NT2/D1 (cell line): ENCODE measurements around the gene GPR108.

Experiments
- DNase-seq: peaks from one replicate; pipeline ENCODE4 v3.0.0-alpha.2; 2011; ENCODE audit warnings: low read depth, low spot score
- H3K27me3 ChIP-seq: 2 replicates; pipeline ENCODE4 v1.6.0; 2011; ENCODE audit warnings: mild to moderate bottlenecking; ENCODE audit not compliant: insufficient read length, insufficient read depth
- H3K36me3 ChIP-seq: 2 replicates; pipeline ENCODE4 v1.6.1; 2011; ENCODE audit warnings: mild to moderate bottlenecking, low read length, mixed read lengths; ENCODE audit not compliant: insufficient read depth, insufficient read length
- H3K4me1 ChIP-seq: 2 replicates; pipeline ENCODE4 v1.5.1; 2011; ENCODE audit not compliant: insufficient read depth, insufficient read length
- H3K4me3 ChIP-seq: 2 replicates; pipeline ENCODE4 v1.5.1; 2011; ENCODE audit warnings: low read depth; ENCODE audit not compliant: insufficient read length
- H3K9ac ChIP-seq: 2 replicates; pipeline ENCODE4 v1.6.0; 2011; ENCODE audit warnings: low read depth; ENCODE audit not compliant: insufficient read length
- H3K9me3 ChIP-seq: 2 replicates; pipeline ENCODE4 v1.5.1; 2011; ENCODE audit warnings: mild to moderate bottlenecking, low read length; ENCODE audit not compliant: insufficient read depth
- SUZ12 ChIP-seq: IDR thresholded peaks from 2 replicates; pipeline ENCODE4 v1.6.1; 2011; ENCODE audit not compliant: insufficient read length, insufficient read depth; ENCODE audit errors: extremely low read depth
- YY1 ChIP-seq: IDR thresholded peaks from 2 replicates; pipeline ENCODE4 v1.6.1; 2011; ENCODE audit not compliant: insufficient read length, insufficient read depth
- ZNF274 ChIP-seq: IDR thresholded peaks from 2 replicates; pipeline ENCODE4 v1.6.1; 2011; ENCODE audit warnings: mild to moderate bottlenecking, low read depth, low read length

GPR108 gene

DNA sequence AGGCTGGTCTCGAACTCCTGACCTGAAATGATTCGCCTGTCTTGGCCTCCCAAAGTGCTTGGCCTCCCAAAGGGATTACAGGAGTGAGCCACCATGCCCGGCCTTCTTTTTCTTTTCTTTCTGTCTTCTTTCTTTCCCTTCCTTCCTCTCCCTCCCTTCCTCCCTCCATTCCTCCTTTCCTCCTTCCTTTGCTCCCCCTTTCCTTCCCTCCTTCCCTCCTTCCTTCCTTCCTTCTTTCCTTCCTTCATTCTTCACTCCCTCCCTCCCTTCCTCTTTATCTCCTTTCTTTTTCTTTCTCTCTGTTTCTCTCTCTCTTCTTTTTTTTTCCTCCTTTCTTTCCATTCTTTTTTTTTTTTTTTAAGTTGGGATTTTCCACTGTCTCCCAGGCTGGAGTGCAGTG lies 29.0 kb downstream of the GPR108 start:
- peaks cover 4% of the 10 kb centered on the region for H3K27me3 ChIP-seq
- no peak for DNase-seq
- H3K9ac ChIP-seq = no peak overlapping the region
- H3K4me3 ChIP-seq = no peak overlapping the region
- peaks cover 6% of the 10 kb centered on the region for H3K36me3 ChIP-seq
- TF ChIP-seq YY1 = no peak
- TF ChIP-seq ZNF274 = no peak
- TF ChIP-seq SUZ12 = no peak
- H3K9me3 ChIP-seq = no peaks in the 10 kb centered on the region
- peaks cover 9% of the 10 kb centered on the region for H3K4me1 ChIP-seq

DNA sequence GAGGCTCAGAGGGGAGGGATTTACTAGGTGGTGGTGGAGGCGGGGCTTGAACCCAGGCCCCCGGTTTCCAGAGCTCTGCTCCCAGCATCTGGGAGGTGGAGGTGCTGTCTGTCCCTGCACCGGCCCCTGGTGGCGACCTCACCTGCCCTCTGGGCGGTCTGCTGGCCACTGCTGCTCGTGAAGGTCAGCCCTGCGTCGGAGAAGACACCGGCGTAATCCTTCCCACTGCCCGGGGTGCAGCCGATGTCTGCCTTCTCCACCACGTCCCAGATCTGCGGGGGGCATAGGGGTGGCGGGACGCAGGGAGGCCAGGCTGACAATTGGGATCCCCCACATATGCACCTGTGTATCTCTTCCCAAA lies 29.7 kb downstream of the GPR108 start:
- no peak for TF ChIP-seq ZNF274
- no peak for TF ChIP-seq SUZ12
- TF ChIP-seq YY1 = no peak
- peaks cover 4% of the 10 kb centered on the region for H3K27me3 ChIP-seq
- DNase-seq = no peak
- H3K9ac ChIP-seq = no peak overlapping the region
- H3K4me1 ChIP-seq = peaks cover 9% of the 10 kb centered on the region
- peaks cover 6% of the 10 kb centered on the region for H3K36me3 ChIP-seq
- no peak overlapping the region for H3K4me3 ChIP-seq
- no peaks in the 10 kb centered on the region for H3K9me3 ChIP-seq

DNA sequence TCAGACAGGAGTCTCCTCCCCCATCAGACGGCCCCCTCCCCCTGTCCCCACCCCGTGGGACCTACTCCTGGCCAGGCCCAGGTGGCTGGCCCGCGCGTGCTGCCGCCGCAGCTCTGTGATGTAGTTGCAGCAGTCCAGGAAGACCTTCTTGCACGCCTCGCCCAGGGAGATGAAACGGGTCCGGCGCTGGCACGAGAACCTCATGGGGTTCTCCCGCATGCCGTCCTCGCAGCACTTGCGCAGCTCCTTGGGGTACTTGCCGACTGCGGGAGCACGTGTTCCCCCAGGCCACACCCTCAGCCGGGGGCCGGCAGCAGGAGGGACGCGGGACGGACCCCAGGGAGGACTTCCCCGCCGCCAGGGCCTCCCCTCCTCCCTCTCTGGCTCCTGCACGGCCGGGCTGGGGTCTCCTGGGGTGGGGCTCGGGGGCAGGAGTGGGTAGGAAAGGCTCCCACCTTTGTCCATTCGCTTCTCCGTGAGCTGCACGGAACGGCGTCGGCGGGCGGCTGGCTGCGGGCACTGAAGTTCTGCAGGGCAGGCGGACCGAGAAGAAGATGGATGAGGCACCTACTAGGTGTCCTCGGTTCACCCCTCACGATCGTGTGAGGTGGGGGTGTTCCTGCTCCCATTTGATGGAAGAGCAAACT lies 30.2 kb downstream of the GPR108 start:
- Histone ChIP-seq H3K9ac (no peak overlapping the region), H3K27me3 (peaks cover 4% of the 10 kb centered on the region), H3K9me3 (no peaks in the 10 kb centered on the region), H3K4me3 (no peak overlapping the region), H3K36me3 (peaks cover 6% of the 10 kb centered on the region), H3K4me1 (peaks cover 9% of the 10 kb centered on the region)
- no peak for DNase-seq
- no peak for TF ChIP-seq YY1
- no peak for TF ChIP-seq SUZ12
- TF ChIP-seq ZNF274 = no peak

DNA sequence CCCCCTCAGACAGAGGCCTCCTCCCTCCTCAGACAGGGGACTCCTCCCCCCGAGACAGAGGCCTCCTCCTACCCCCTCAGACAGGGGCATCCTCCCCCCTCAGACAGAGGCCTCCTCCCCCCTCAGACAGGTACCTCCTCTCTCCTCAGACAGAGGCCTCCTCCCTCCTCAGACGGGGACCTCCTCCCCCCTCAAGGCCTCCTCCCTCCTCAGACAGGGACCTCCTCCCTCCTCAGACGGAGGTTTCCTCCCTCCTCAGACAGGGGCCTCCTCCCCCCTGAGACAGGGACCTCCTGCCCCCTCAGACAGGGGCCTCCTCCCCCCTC lies 30.8 kb downstream of the GPR108 start:
- Histone ChIP-seq H3K36me3 (peaks cover under 1% of the 10 kb centered on the region), H3K27me3 (peaks cover 4% of the 10 kb centered on the region)
- TF ChIP-seq ZNF274 = no peak
- no peak for TF ChIP-seq SUZ12
- no peak for TF ChIP-seq YY1

DNA sequence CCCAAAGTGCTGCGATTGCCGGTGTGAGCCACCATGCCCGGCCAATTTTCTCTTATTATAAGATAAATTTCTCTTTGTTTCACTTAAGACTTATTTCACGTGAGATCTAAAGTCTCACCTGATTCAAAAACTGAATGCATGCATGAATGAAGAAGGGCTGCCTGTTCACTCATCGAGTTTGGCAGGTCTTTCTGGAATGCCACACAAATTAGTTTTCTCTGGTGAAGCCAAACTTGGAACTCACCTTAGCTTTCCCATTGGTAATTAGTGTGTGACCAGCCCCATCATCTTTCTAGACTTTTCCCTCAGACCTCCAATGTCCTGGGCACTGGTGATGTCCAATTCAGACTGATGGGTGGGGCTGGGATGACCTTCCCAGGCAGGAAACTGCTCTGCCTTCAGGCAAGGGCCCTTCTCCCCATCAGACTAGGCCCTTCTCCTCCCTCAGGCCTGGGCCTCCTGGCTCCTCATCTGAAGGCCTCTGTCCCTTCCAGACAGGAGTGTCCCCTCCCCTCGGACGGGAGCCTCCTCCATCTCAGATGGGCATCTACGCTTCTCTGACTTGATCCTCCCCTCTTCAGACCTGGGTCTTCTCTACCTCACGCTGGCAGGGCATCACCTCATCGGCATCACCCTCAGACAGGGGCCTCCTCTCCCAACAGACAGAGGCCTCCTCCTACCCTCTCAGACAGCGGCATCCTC lies 31.3 kb downstream of the GPR108 start:
- H3K36me3 ChIP-seq = no peaks in the 10 kb centered on the region
- H3K4me3 ChIP-seq = no peak overlapping the region
- no peaks in the 10 kb centered on the region for H3K9me3 ChIP-seq
- no peak overlapping the region for H3K9ac ChIP-seq
- TF ChIP-seq ZNF274 = no peak
- H3K4me1 ChIP-seq = peaks cover 5% of the 10 kb centered on the region
- H3K27me3 ChIP-seq = peaks cover 4% of the 10 kb centered on the region
- no peak for DNase-seq

More for the DNA sequence above, 30.8 kb downstream of the GPR108 start:
- H3K9ac ChIP-seq = no peak overlapping the region
- H3K4me3 ChIP-seq = no peak overlapping the region
- no peaks in the 10 kb centered on the region for H3K9me3 ChIP-seq
- peaks cover 7% of the 10 kb centered on the region for H3K4me1 ChIP-seq
- DNase-seq = no peak

DNA sequence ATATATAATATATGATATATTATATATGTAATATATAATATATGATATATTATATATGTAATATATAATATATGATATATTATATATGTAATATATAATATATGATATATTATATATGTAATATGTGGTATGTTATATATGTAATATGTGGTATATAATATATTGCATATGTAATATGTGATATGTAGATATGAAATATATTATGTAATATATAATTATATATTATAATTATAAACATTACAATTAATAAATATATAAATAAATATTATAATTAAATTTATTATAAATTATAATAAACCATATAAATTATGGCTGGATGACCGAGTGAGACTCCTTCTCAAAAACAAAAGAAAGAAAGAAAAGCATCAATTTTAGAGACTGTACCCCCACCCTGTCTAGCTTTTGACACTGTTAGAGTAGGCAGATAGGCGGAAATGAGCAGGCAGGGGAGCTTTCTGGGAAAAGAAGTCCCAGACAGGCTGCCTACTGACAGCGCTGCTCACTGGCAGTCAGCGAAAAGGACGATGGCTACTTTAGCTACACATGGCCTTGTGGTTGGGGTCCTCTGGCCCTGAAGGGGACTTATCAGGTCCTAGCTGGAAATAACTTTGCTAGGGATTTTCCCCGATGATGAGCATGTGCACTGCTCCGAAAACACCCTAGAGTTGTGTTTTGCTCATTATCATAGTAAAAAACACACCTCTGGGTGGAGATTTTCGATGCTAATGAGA lies 36.6 kb downstream of the GPR108 start:
- H3K4me3 ChIP-seq = no peak overlapping the region
- no peak for DNase-seq
- H3K9ac ChIP-seq = no peak overlapping the region
- no peaks in the 10 kb centered on the region for H3K27me3 ChIP-seq
- H3K36me3 ChIP-seq = peaks cover 2% of the 10 kb centered on the region
- peaks cover 12% of the 10 kb centered on the region; the same call in 1 of the 2 replicates for H3K9me3 ChIP-seq
- H3K4me1 ChIP-seq = no peaks in the 10 kb centered on the region
- TF ChIP-seq YY1 (no peak), SUZ12 (no peak), ZNF274 (no peak)

DNA sequence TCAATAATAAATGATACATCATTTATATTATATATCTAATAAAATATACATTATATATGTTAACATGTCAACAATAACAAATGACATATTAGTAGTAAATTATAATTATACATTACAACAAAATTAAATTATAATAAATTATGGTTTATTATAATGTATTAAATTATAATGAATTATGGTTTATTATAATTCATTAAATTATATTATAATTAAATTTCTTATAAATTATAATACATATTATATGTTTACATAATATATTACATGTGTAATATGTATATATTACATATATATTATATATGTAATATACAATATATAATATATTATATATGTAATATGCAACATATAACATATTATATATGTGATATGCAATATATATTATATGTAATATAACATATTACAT lies 37.4 kb downstream of the GPR108 start:
- H3K9ac ChIP-seq = no peak overlapping the region
- no peak for DNase-seq
- TF ChIP-seq SUZ12 = no peak
- no peak for TF ChIP-seq ZNF274
- TF ChIP-seq YY1 = no peak
- H3K4me1 ChIP-seq = no peaks in the 10 kb centered on the region
- H3K9me3 ChIP-seq = peaks cover 12% of the 10 kb centered on the region; the same call in 1 of the 2 replicates
- H3K27me3 ChIP-seq = no peaks in the 10 kb centered on the region
- H3K4me3 ChIP-seq = no peak overlapping the region
- peaks cover 2% of the 10 kb centered on the region for H3K36me3 ChIP-seq
